KBM-7 (cell line): ENCODE results near the gene SPACA4.
"Not testable (repeated sequence)": the region's sequence is repeated elsewhere in the genome, so short reads cannot be mapped to it uniquely, and the experiment has no call there.

Source experiments
- DNase-seq: peaks from one replicate; pipeline ENCODE4 v3.0.0-alpha.2; 2015
- in situ Hi-C: fragments of 300-500 bp; cut with MboI; formaldehyde crosslinking; loops from 2 replicates; pipeline ENCODE4 v1.14.3; 2020; ENCODE audit warnings: low sequenced_read_pairs, low pct_unique_long_range_greater_than_20kb, mixed read lengths

The SPACA4 gene

DNA sequence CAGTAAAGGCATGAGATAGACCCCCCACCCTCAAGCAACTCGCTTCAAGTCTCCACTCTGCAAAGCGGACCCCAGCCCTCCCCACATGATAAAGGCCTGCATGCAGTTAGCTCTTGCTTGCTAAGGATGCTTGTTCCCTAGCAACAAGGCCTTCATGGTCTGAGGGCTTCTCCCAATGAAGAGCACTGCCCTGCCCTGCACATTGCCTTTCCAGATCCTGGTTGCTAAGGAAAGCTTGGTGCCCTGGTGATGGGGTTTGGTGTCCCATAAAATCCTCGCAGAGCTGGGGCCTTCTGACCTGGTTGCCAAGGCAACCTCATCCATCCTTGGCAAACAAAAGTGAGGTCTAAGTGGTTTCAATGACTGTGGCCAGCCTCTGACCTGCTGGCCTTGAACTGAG lies 24.7 kb downstream of the SPACA4 start:
- DNase-seq = no peak
- in situ Hi-C loops = no loop called here

DNA sequence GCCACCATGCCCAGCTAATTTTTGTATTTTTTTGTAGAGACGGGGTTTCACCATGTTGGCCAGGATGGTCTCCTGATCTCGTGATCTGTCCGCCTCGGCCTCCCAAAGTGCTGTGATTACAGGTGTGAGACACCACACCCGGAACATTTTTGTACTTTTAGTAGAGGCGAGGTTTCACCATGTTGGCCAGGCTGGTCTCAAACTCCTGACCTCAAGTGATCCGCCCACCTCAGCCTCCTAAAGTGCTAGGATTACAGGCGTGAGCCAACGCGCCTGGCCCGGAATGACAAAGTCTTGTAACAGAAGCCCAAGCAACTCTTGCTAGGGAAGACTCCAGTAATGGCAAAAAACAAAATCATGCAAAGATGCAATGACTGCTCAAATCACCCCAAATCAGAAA lies 25.7 kb downstream of the SPACA4 start:
- in situ Hi-C loops, DNase-seq: not testable (repeated sequence)

DNA sequence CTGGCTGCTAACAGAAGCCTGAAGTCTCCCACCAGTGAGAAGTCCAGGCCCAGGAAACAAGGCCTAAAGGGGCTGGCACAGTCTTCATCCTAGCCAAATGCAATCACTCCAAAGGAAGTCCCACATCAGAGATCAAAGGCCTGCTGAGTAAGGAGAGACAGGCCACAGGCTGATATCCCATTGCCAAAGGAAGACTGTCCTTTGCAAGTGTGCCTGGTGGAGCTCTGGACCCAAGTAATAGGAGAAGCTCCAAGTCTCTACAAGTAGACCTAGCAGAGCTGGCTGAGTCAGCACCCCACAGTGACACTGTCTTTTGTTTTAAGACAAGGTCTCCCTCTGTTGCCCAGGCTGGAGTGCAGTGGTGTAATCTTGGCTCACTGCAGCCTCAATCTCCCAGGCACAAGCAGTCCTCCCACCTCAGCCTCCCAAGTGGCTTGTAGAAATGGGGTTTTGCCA lies 26.2 kb downstream of the SPACA4 start:
- DNase-seq = no peak

DNA sequence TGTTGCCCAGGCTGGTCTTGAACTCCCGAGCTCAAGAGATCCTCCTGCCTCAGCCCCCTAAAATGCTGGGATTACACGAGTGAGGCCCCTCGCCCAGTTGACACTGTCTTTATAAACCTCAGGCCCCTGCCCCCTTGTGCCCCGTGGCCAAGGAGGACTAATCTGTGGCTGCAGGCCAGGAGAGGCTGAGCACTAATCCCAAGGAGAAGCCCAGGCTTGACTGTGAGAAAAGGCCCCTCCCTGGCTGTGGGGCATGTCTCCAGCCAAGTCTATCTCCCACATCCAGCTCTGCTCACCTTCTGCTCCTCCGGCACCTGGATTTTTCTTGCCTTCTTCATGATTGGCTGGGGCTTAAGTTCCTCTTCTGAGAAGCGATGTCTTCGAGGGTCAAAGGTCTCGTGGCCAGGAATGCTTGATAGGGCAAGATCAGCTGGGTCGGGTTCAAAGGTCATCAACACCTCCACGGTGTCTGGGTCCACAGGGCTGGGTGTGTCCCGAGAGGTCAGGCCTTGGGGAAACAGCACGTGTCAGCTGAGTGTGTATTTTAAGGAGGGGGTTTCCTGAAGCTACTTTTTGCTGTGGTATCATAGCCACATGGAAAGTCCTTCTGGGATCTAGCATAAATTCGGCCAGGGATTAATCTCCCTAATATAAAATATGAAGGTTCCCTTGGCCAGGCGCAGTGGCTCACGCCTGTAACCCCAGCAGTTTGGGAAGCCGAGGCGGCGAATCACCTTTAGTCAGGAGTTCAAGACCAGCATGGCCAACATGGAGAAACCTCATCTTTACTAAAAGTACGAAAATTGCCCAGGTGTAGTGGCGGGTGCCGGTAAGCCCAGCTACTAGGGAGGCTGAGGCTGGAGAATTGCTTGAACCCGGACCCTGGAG lies 26.9 kb downstream of the SPACA4 start:
- in situ Hi-C loops = no loop called here
- DNase-seq = no peak

More for the DNA sequence above, 26.2 kb downstream of the SPACA4 start:
- in situ Hi-C loops = no loop called here

DNA sequence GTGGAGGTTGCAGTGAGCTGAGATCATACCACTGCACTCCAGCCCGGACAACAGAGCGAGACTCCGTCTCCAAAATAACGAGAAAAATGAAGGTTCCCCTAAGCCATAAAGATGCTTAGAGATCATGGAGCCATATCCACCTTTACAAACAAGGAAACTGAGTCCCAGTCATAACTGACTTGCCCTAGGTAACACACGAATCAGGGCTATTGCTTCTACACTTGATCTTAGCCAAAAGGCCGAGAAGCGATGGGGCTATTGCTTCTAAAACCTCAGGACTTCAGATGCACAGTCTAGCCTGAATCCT lies 27.4 kb downstream of the SPACA4 start:
- in situ Hi-C loops = no loop called here
- no peak for DNase-seq

DNA sequence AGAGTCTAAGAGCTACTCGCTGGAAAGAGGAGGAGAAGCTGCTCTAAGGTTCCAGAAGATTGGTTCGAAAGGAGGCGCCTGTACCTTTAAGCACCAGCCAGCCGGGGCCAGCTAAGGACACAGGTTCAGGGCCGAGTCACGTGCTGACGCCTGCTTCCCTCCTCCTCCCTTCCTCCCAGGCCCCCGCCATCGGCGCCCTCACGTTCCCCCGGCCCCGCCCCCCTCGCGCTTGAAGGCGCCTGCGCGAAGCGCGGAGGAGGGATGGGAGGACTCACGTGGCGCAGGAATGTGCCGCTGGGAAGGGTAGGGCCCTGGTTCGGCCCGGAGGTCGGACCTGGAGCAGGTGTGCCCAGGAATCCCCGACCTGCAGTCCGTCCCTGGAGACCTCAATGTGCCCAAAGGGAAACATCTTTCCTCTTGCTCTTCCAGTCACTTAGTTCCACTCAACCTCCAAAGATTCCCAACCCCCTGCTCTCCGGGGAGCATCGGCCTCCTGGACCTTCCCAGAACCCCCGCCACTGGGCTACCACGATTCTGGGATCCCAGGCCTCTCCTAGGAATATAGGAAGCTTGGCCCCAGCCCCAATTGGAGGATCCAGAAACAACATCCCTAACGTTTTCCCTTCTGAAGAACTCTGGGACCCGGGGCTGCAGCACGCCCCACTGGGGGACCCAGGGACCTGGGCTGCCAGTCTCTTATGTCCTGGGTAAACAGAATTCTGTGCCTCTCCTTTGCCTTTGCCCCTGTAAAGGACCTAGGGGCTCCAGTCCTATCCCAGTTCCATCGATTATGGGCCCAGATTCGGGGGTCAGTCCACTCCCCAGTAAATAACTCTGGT lies 28.1 kb downstream of the SPACA4 start:
- in situ Hi-C loops = no loop called here
- peak; percentile 97 for DNase-seq

DNA sequence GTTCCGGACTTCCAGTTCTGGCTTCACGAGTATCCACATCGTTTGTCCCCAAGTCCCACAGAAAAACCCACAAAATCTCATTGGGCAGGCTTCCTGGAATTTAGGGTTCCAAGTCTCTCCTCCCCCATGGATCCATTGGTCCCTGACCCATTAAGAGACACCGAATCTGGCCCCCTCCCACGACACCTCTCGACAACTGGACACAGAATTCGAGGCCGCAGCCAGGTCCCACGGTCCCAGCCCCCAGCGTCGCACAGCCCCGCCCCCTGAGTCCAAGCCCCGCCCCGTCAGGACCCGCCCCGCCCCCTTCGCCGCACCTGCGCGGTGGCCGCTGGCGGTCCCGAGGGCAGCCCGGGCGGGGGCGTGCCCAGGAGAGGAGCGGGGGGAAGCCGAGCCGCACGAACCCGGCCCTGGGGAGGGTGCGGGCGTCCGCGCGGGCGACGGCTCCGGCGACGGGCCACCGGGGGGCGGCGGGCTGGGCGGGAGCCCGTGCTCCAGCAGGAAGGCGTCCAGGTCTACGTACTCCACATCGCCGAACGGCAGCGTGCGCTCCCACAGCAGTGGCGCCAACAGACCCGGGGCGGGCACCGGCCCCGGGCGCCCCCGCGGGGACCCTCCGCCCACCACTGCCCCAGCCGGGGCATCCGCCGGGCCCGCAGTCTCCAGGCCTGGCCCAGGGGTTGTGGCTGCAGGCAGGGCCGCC lies 28.9 kb downstream of the SPACA4 start:
- DNase-seq = peak; percentile 66
- in situ Hi-C loops = no loop called here

DNA sequence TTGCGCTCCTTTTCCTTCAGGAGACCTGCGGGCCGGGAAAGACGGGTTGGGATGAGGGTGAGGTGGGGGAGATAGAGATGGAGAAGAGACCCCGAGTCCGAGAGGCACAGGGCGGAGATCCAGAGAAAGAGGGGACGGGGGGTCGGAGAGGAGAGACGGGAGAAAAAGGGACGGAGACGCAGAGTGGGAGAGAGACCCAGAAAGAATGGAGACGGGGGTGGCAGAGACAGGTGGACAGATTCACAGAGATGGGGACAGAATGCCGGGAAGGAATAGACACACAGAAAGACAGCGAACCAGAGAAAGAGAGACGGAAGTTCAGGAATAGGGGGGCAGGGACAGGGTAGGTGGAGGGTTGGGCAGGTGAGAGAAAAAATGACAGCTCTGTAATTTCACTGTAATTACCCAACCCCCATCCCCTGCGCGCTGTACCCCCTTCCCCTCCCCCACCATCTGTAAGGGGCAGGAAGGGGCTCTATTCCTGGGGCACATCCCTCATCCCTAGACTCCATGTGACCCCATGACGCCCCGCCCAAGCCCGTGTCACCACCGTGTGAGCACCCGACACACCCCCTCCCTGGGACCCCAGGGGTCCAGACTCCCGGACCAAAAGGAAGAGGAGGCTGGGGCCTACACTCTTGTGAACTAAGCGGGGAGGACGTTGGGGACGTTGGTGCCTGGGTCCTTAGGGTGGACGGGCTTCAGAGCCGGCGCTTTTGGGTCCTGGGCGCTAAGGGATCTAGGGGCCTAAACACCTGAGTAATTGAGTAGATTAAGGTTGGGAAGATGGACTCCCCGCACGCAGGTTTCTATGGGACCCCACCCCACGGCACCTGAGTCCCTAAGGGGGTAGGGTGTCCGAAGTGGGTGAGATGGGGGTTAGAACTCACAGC lies 29.7 kb downstream of the SPACA4 start:
- DNase-seq = peak; percentile 21
- in situ Hi-C loops = no loop called here

DNA sequence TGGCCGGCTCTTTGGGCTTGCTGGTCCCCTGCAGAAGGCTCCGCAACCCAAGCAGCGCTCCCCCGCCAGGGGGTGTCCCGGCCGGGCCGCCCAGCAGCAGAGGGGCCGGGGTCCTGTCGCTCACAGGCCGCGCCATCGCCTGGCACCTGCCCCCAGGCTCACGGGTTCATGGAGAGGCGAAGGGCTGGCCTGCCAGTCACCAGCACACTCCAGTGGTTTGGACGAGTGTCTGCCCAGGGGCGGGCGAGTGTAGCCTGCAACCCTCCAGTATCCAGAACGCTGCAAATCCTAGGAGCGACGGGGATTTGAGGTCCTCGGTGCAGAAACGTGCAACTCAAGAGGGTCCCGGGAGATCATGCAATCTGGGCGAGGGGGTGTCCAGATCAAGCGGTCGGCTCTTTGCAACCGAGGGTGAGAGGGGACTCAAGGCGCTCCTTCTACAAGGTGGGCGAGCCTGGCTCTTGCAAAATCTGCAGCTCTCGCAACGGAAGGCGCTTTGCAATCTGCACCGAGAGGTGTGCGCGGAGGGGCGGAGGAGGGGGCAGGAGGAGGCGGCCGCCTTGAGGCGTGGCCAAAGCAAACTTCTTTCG lies 30.4 kb downstream of the SPACA4 start, which contains the start of gene DBP:
Gene DBP (minus strand): TSS at position 521 of the 590 bp plus-strand sequence. CDS start 385 bp downstream, at position 136.
- no peak for DNase-seq
- in situ Hi-C loops = no loop called here

DNA sequence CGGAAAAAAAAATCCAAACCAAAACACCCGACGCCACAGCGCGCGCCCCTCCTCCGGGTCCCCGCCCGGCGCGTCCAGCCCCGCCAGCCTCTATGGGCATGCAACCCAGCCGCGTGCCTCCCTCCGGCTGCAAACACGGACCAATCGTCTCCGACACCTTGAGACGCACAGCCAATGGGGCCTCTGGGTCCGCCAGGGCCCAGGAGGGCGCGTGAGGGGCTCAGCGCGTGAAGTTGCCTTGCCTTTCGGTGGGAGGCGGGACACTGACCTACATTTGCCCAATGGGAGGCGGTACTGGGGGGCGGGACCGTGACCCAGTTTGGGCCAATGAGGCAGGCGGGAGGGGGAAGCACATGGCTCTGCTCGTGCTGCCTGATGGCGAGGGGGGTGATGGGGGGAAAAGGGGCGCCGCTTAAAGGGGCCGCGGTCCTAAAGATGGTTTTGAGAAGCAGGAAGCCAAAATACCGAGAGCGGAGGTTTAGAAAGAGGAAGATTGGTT lies 31.0 kb downstream of the SPACA4 start:
- DNase-seq = peak; percentile 99
- in situ Hi-C loops = no loop called here

DNA sequence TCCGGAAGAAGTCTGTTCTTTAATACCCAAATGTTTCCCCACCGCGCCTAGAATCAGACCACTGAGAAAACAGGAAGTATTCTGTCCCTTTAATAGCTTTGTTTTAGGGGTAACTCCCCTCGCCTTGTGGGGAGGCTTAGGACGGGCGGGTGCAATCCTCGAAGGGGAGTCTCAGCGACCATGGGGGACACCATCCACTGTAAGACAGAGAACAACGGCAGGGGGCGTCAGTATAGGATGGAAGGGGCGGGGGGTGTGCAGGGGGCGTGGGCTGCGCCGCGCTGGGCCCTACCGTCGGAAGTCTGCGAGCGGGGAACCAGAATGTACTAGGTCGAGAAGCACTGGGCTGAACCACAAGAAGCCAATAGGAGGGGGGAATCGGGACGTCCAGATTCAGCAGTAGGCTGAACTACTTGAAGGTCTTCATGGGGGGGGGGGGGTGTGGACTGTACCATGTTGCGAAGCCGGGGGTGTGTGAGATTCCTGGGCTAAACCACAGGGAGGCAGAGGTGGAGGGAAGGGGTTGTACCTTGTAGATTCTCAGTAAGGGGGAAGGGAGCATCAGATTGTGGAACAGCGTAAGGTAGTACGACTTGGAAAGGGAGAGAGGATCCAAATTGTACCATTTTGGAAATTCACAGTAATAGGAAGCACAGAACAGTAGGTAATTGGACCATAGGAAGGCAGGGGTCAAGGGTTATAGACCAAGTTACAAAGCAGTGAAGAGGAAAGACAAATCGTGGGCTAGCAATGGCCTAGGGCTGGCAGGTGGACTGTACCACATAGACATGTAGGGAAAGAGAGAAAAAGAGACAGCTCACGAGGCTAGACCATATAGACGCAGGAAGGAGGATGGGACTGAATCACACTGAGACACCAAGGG lies 31.6 kb downstream of the SPACA4 start:
- peak; percentile 89 for DNase-seq
- in situ Hi-C loops = no loop called here

DNA sequence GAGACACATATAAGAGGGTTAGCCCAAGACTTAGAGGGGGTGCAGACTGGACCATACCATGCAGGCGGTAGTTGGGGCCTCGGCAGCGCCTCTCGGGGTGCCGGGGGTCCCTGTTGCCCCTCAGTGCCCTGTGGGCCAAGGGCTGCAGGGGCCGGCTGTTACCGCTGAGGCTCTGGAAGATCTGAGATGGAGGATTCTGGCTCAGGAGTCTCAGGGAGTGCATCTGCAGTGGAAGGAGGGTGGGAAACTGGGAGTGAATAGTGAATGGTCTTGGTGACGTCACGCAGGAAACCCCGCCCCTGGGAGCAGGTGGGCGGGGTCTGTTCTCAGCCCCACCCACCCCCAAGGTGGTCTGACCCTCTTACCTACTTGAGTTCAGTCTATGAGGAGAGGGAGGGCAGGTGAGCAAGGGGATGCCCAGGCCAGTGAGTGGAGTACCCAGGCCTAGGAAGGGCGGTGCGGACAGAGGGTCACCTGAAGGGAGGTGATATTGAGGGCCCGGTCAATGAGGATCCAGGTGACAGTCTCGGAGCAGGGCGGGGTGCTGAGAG lies 32.4 kb downstream of the SPACA4 start:
- no peak for DNase-seq
- in situ Hi-C loops = no loop called here

DNA sequence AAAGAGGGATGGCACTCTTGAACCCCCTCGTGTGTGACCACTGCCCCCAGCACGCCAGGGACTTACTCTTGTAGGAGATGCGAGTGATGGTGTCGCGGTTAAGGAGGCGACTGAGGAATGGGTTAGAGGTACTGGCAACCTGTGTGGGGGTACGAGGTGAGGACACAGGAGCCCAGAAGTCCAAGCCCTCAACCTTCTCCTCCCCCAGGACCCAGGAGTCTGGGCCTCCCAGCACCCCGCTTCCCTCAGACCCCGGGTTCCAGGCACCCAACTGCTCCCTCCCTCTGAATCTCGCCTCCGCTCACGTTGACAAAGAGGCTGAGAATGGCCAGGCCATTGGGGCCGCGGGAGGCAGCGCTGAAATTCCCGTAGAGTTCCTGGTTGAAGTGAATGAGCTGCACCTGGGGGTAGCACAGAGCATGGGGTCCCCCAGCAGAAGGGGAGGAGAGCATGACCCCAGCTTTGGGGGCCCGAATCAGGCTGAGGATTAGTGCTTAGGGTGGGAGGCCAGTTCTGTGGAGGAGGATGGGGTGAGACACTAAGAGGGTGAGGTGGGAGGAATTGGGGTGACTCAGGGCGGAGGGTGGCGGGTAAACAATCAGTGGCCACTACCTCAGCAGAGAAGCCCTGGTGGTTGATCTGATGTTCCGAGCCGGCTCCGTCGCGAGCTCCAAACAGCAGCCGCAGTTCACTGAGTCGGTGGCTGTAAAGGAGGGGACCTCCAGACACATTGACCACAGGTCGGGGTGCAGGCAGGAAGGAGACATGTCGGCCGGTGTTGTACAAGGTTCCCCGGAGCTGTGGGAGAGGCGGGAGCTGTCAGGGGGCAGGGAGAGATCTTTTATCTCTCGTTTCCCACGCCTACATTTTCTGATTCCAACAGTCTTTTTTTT lies 33.2 kb downstream of the SPACA4 start:
- in situ Hi-C loops = no loop called here
- DNase-seq = no peak

DNA sequence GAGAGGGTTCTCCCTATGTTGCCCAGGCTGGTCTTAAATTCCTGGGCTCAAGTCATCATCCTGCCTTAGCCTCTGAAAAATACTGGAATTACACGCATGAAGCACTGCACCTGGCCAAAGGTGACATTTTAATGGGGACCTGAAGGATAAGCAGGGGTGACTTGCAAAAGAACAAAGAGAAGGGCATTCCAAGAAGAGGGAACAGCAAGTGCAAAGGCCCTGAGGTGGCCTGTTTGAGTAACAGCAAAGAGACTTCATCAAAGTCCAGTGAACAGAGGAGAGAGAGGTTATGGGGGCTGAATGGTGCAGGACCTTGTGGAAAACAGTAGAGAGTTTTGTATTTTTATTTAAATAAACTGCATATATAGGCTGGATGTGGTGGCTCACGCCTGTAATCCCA lies 35.3 kb downstream of the SPACA4 start:
- no peak for DNase-seq
- in situ Hi-C loops = no loop called here

DNA sequence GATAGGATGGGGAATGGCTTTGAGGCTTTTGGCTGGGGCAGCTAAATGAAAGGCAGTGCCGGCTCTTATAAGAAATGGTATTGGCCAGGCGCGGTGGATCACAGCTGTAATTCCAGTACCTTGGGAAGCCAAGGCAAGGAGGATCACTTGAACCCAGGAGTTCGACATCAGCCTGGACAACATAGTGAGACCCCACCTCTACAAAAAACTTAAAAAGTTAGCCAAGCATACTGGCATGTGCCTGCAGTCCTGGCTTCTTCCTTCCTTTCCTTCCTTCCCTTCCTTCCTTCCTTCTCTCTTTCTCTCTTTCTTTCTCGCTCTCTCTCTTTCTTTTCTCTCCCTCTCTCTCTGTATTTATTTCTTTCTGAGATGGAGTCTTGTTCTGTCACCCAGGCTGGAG lies 36.3 kb downstream of the SPACA4 start:
- no peak for DNase-seq
- in situ Hi-C loops = no loop called here

DNA sequence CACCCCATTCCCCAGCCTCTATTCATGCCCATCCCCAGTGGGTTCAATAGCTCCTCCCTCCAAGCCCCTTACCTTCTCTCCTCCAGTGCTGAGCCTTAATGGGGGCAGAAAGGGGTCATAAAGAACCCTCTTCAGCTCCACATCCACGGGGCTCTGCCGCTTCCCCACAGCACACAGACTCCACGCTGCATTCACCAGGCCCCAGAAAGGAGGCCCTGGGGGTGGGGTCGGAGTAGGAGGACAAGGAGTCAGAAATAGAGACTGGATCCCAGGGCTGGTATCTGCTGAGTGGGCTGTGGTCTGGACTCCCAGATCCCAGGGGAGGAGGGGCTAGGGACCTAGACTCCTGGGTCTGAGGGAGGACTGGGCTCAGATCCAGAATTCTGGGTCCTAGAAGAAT lies 37.8 kb downstream of the SPACA4 start:
- in situ Hi-C loops = no loop called here
- DNase-seq = no peak
